HG03342 (cell line): Measurements from ENCODE around the gene CELA3A.
"Not testable (repeated sequence)": the region's sequence is repeated elsewhere in the genome, so short reads cannot be mapped to it uniquely, and the experiment has no call there.

Experiments used
- ATAC-seq: cut with Tn5 transposase; IDR thresholded peaks from one replicate; pipeline ENCODE4 v1.9.1; 2021; ENCODE audit warnings: mild to moderate bottlenecking, moderate library complexity; ENCODE audit not compliant: unreplicated experiment

Gene CELA3A, protein sequence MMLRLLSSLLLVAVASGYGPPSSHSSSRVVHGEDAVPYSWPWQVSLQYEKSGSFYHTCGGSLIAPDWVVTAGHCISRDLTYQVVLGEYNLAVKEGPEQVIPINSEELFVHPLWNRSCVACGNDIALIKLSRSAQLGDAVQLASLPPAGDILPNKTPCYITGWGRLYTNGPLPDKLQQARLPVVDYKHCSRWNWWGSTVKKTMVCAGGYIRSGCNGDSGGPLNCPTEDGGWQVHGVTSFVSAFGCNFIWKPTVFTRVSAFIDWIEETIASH

DNA sequence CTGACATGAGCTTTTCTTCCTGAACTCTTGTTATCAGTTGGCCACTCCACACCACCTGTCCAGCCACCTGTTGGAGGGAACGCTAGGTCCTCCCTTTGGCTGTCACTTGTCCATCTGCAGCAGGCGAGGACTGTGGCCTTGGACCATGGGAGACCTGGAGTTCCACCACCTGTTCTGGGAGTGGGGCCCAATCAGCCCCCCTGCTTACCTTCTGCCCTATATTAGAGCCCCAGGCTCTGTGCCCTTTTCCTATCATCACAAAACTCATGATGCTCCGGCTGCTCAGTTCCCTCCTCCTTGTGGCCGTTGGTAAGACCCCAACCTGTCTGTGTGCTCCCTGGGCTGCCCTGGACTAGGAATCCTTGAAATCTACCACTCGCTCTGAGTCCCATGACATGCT, at the start of gene CELA3A:
CELA3A (plus strand) TSS at position 249 of the 400 bp plus-strand sequence; CDS start at position 267, 18 bp downstream.
- no peak for ATAC-seq

DNA sequence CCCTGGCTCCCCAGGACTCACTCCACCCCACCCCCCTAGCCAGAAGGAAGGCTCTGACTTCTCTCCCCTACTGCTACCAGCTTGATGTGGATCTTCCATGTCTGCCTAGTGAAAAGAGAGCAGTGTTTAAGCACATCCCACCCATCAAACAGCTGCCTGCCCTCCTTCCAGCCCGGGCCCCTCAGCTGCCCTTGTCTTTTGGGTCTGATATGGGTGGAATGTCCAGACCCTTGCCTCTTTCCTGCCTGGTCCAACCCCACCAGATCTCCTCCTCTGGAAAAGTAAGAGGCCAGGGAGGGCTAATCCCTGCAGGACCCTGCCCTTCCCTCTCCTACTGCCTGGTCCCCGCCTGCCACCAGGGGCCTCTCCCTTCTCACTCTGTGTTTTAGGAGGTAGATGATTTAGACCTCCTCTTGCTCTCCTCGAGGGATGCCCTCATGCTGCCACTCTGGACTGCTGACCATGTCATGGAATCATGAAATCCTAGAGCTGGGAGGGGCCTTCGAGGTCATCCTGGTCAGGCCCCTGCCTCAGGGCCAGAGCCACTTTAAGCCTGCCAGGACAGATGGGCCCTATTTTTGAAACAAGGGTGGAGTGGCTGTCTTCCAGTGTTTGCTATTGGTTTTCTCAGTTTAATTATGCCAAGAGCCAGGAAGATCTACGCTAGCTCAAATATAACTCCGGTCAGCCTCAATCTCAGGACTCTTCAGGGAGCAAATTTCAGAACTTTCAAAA, 48.5 kb upstream of the CELA3A start:
- ATAC-seq = no peak

DNA sequence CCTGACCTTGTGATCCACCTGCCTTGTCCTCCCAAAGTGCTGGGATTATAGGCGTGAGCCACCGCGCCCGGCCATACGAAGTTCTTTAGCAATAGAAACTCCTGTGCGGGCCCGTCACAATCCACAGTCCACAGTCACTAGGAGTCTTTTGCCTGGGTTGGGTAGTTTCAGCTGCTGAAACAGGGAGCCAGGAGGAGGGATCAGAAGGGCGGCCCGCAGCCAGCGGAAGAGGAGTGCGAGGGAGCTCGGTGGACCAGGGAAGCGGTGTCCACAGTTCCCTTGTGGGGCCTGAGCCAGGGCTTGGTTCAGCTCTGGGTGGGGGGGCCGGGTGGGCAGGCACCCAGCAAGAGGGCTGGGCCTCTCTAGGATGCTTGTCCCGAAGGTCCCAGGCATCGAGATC, 46.4 kb upstream of the CELA3A start:
- no peak for ATAC-seq

DNA sequence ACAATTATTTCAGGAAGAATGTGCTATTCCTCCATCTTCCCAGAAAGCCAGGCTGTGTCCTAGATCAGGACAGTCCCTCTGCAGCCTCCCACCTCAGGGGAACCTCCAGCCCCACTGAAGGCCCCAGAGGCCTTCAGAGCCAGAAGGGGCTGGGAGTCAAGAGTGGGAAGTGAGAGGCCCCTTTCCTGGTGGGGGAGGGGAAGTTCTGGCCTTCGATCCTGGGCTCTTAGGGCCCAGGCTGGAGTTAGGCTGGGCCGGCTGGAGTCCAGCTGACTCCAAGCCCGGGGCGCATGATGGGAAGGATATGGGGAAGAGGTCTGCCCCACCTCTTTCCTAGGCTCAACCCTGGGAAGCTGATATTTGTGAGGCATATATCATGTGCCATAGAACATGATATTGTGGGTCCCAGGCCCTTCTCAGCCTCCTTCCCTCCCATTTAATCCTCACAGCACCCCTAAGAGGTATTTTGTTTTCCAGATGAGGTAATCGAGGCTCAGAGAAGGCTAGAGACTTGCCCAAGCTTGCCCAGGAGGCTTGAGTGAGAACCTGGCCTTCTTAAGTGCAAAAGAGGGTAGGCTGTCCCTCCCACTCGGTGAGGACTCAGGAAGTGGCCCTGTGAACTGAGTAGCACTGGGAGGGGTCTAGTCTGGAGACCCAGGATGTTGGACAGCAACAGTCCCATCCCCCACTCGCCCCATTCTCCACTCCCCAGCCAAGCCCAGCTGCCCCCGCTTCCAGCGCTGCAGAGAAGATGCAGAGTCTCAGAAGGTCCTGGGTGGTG, 45.8 kb upstream of the CELA3A start:
- no peak for ATAC-seq

DNA sequence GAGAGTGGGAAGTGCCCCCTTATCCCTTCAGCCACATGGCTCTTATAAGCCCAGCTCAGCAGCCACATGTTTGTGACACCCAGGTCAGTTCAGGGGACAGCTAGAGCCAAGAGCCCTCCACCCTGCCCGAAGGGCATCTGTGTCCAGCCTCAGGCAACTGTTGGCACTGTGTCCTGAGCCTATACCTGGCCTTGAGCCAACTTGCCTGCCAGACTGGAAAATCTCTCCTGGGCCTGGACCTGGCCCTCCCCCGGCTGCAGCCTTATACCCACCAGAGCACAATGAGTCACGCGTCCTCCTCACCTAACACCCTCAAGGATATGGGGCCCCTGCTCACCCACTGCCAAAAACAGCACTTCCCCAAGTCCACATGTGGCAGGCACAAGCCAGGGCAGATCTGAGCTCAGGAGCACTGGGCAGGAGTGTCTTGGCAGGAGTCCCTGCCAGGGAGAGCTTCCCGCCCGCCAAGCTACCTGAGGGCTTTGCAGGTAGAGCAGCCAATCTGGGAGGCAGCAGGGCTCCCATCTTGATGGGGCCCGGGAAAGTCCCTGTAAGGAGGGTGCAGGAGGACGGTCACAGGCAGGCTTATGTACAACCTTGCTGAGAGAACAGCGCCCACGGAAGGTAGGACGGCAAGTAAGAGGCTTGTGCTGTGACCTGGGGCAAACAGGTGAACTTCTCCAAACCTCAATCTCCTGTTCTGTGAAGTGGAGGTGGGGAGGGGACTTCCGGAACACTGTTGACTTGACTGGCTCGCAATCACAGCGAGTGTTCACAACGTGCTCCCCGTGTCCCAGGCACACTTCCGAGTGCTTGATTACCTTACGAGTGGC, 44.5 kb upstream of the CELA3A start:
- ATAC-seq = no peak

DNA sequence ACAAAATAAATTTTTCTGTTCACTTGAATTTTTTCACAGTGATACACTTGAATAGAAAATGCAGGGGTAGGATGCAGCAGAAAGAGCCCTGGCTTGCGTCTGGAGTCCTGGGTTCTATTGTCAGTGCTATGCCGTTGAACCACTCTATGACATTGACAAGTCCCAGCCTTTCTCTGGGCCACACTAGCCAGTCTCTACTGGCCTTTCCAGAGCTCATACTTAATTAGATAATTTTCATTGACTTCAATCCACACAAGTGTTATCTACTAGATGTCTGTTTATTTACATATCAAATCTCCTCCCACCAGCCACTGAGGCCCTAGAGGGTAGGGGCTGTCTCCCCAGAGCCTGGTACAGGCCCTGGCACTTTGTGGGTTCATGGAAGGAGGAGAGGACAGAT, 40.1 kb upstream of the CELA3A start:
- ATAC-seq = no peak

DNA sequence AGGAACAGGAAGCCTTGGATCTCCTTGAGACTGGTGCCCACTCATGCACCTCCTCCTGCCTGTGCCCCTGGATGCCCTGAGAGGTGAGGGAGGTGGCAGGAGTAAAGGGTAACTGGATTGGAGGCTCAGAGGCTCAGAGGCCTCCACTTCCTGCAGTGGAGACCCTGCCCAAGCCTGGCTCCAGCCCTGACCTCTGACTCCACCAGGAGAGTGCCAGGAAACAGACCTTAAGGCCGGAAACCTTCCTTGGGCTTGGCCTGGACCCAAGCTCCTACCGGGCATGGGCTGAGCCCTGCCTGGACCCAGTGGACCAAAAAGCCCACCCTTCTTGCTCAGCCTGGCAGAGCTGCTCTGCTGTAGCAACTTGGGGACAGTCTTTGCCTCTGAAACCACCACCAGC, 39.7 kb upstream of the CELA3A start:
- ATAC-seq = no peak

DNA sequence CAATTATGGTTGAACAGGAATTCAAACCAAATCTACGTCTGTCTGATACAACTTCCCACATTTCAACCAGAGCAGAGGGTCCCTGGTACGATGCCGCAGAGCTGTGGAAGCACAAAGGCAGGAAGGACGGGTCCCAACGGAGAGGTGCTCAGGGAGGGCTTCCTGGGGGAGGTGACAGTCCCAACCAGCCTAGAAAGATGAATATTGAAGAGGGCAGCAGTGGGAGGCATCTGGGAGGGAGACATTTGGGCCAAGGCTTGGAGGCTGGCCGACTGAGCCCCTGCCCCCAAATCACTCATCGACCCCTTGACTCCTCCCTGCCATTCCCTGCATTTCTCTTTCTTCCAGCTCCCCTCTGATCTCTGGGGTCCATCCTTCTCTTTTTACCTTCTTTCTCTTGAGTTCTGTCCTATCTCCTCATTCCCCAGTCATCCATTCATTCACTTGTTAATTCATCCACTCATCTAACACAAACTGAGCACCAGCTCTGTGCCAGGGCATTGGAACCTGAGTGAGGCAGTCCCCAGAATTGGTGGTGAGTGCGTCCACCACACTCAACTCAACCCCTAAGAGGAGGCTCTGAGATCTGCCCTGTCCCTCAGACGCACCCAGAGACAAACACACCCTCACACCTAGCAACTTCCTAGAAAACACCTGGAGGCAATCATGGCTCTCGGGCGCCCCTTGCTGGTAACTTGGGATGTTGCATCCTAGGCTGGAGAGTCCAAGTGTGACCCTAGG, 37.8 kb upstream of the CELA3A start:
- no peak for ATAC-seq

DNA sequence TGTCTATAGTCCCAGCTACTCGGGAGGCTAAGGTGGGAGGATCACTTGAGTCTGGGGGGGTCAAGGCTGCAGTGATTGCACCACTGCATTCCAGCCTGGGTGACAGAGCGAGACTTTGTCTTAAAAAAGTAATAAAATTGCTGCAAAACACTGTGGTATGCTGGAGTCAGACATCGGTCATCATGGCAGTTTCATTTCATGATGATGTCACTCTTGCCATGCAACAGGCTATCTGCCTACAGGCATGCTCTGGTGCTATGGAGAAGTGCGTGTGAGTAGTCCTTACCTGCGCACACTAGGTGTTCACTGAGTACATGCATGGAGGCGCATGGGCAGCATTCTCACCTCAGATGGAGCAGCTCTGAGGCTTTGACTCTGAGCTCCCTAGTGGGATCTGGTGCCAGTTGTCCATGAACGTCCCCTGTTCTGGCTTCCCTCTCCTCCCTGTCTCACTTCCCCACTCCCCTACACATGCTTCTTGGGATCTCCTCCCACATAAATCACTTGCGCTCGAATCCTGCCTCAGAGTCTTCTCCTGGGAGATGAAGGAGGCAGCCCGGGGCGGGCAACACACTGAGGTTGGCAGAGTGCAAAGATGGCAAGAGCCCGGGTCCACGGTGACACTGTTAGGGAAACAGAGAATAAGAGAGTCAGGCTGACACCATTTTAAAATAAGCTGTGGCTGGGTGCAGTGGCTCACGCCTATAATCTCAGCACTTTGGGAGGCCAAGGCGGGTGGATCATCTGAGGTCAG, 35.0 kb upstream of the CELA3A start:
- ATAC-seq = no peak

DNA sequence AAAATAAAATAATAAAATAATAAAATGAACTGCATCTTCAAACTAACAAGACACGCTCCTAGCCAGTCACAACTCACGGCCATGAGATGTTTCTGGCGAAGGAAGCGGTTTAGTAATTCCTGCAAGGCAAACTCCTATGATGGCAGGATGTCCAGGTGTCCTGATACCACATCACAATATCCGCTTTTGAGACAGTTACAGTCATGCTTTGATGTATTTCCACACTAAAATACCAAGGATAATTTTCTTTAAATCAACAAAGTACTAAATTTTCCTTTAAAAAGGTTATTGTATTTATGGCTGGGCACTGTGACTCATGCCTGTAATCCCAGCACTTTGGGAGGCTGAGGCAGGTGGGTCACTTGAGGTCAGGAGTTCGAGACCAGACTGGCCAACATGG, 34.2 kb upstream of the CELA3A start:
- ATAC-seq = not testable (repeated sequence)

DNA sequence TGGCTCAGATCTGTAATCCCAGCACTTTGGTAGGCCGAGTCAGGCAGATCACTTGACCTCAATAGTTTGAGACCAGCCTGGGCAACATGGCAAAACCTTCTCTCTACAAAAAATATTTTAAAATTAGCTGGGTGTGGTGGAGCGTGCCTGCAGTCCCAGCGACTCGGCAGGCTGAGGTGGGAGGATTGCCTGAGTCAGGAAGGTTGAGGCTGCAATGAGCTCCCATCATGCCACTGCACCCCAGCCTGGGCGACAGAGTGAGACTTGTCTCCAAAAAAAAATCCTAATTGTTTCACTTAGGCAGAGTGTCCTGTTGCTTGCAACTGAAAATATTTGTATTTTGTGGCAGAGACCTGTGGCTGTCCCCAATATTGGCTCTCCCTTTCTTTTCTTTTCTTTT, 32.4 kb upstream of the CELA3A start:
- not testable (repeated sequence) for ATAC-seq

DNA sequence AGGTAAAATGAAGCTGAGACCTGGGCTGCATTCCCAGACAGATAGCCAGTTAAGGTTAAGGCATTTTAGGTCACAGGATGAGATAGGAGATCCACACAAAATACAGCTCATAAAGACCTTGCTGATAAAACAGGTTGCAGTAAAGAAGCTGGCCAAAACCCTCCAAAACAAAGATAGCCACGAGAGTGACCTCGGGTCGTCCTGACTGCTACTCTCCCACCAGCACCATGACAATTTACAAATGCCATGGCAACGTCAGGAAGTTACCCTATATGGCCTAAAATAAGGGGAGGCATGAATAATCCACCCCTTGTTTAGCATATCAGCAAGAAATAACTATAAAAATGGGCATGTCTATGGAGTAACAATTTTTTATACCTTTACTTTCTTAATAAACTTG, 30.9 kb upstream of the CELA3A start:
- ATAC-seq = not testable (repeated sequence)

DNA sequence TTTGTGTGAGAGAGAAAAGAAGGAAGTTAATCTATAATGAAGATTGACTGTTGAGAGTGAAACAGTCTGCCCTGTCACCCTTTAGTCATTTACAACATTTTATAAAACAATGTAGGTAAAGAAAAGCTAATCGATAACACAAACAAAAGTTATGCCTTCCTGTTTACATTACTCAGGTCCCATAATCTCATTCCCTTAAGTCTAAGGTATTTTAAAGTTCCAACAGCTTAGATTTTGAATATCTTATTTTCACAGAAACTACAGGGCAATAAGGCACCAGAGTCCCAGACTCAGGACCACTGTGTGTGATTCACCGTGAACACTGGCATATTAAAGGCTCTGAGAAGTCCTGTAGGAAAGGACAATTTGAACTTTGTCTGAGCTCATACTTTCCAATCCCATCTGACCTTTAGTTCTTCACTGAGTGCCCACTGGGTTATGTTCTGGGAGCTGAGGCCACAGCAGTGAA, 28.4 kb upstream of the CELA3A start:
- not testable (repeated sequence) for ATAC-seq

DNA sequence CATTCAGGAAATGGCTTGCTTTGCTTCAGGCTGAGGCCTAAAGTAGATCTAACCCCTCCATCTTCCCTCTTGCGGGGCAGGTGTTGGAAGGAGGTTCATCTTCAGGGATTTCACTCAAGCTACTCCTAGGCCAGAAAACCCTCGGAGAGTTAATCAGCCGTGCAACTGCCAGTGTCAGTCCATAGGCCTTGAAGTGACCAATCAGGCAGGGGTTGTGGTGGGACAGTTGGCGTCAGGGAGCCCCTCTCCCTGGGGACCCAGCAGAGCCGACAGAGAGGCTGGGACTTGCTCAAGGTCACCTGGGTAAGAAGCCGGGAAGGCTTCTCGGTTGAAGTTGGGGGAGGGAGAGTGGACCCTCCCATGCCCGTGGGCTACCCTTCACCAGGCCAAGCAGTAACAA, 27.5 kb upstream of the CELA3A start:
- not testable (repeated sequence) for ATAC-seq

DNA sequence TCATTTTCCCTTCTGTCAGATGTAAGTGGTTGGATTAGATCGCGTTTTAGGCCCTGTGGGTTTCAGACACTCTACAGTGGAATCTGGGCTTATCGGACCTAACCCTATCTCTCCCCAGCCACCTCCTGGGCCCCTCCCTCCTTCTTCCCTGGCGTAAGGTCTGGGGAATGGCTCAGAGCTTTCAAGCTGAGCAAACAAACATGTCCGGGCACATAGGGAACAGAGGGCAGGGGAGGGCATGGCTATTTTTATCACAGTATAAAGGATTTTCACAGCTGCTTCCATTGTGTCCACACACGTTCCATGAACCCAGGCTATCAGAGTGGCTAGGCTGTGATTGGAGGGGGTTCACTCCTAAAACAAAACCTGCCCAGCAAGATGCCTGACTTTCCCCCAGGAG, 26.8 kb upstream of the CELA3A start:
- ATAC-seq = not testable (repeated sequence)

DNA sequence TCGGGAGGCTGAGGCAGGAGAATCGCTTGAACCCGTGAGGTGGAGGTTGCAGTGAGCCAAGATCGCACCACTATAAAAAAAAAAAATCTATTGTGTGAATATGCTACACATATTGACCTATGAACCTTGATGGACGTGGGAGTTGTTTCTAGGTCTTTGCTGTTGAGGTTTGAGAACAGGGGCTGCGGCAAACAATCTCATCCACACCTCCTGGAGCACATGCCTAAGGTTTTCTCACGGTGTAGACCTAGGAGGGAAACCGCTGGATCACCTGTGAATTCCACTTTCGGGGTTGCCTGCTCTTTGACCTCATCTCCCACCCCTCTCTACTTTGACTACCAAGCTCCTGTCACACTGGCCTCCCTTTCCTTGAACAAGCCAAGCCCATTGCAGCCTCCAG, 26.2 kb upstream of the CELA3A start:
- not testable (repeated sequence) for ATAC-seq

DNA sequence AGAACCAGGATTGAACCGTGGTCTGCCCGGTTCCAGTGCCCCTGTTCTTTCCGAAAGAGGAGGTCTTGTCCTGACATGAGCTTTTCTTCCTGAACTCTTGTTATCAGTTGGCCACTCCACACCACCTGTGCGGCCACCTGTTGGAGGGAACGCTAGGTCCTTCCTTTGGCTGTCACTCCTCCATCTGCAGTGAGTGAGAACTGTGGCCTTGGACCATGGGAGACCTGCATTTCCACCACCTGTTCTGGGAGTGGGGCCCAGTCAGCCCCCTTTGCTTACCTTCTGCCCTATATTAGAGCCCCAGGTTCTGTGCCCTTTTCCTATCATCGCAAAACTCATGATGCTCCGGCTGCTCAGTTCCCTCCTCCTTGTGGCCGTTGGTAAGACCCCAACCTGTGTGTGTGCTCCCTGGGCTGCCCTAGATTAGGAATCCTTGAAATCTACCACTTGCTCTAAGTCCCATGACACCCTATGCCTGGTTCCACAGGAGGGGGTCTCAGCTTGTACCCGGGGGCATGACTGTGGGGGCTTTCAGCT, 24.7 kb upstream of the CELA3A start, which contains the start of gene CELA3B:
CELA3B (plus strand) TSS at position 320 of the 537 bp plus-strand sequence; CDS start at position 338, 18 bp downstream.
- ATAC-seq = not testable (repeated sequence)

DNA sequence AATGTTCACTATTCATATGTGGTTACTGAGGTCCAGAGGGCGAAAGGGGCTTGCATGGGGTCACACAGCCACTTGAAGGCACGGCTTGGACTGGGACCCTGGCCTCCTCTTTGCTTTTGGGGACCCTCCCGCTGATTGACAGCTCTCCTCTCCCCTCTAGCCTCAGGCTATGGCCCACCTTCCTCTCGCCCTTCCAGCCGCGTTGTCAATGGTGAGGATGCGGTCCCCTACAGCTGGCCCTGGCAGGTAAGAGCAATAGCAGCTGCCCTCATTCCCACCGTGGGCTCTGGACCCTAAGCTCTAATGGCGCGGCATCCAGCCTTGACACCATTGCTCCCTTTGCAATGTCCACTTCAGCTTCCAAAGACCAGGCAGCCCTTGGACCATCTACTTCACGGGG, 23.2 kb upstream of the CELA3A start:
- ATAC-seq = not testable (repeated sequence)
